Activated CD4-positive, alpha-beta T cell treated with anti-CD3 and anti-CD28 coated beads for 36 hours (primary cell): Measurements from ENCODE around the gene C22orf39. TPM values are rescaled to one million over a fixed set of nuclear protein-coding genes. Genes with fewer than 3 reads are reported as not detected.
A peak's percentile ranks its signal among the peaks of the same experiment; 100 is the strongest.

Experiments
- ATAC-seq: fragments of 200-7000 bp; cut with Tn5 transposase; one replicate; pipeline ENCODE4 v1.10.0; 2021; ENCODE audit warnings: mild to moderate bottlenecking, moderate library complexity
- CTCF ChIA-PET: fragments of 350-600 bp; sonication (Branson Sonifier 250); formaldehyde crosslinking; loops from one replicate; lab custom pipeline; 2021; ENCODE audit warnings: antibody characterized with exemption; lab: Charles Lee
- POLR2A ChIA-PET: fragments of 350-600 bp; sonication (Branson Sonifier 250); formaldehyde crosslinking; loops from one replicate; lab custom pipeline; 2021; ENCODE audit warnings: antibody characterized with exemption, inconsistent platforms; lab: Charles Lee
- DNase-seq: peaks from one replicate; pipeline ENCODE4 v3.0.0-alpha.2; 2020
- H3K27ac Mint-ChIP-seq: one replicate; pipeline ENCODE4 v1.8.0; 2021; ENCODE audit warnings: mixed read lengths
- H3K27me3 Mint-ChIP-seq: one replicate; pipeline ENCODE4 v1.8.0; 2021; ENCODE audit warnings: mixed read lengths
- H3K36me3 Mint-ChIP-seq: one replicate; pipeline ENCODE4 v1.8.0; 2021; ENCODE audit warnings: low read depth, mixed read lengths
- H3K4me1 Mint-ChIP-seq: one replicate; pipeline ENCODE4 v1.8.0; 2021; ENCODE audit warnings: mixed read lengths
- H3K4me3 Mint-ChIP-seq: one replicate; pipeline ENCODE4 v1.8.0; 2021; ENCODE audit warnings: mild to moderate bottlenecking, moderate library complexity, mixed read lengths
- H3K9me3 Mint-ChIP-seq: one replicate; pipeline ENCODE4 v1.8.0; 2021; ENCODE audit warnings: low read depth, mixed read lengths
- intact Hi-C, 2 experiments: fragments of 100-400 bp; cut with DNase I in 1 of 2; cut with micrococcal nuclease in 1 of 2; formaldehyde crosslinking; loops; one replicate each; pipeline versions ENCODE4 v1.14.2 to v1.15.1; 2022 to 2024; cut with DNase I, micrococcal nuclease
- total RNA-seq, 2 experiments: library from RNA; stranded (reverse); gene quantifications; one replicate each; pipeline ENCODE4 v1.2.3, GENCODE V29; 2021

Gene C22orf39
- total RNA-seq, 2 experiments from 2014 or later = 21.9 to 22.2 TPM

GRCh38 chr22:19429950-19430889 lies 17.3 kb downstream of the C22orf39 start:
- intact Hi-C loops = loop anchor here in 1 of 2 experiments (5.0 kb wide), 1 partner anchor 253 kb away; the partner anchor contains the start of gene SLC25A1
- ChIA-PET POLR2A (no interaction called here), CTCF (interaction anchor here (0.5 to 1.1 kb wide), 3 partner anchors 12 to 24 kb away, joined by 3 read pairs; no protein-coding TSS in a partner anchor)
- ATAC-seq = peak; percentile 6
- peak; percentile 71 for DNase-seq
- Mint-ChIP-seq H3K27me3 (no peaks in the 10 kb centered on the region), H3K36me3 (peaks cover 23% of the 10 kb centered on the region), H3K4me3 (peak overlapping the region; percentile 75), H3K9me3 (no peaks in the 10 kb centered on the region), H3K27ac (peak overlapping the region; percentile 86), H3K4me1 (peaks cover 56% of the 10 kb centered on the region)

- no peak overlapping the region for H3K27ac Mint-ChIP-seq
- no peak for ATAC-seq
- intact Hi-C loops = no loop called here
- H3K27me3 Mint-ChIP-seq = no peaks in the 10 kb centered on the region
- CTCF ChIA-PET = interaction anchor here (0.8 kb wide), 1 partner anchor 311 kb away, joined by 3 read pairs; no protein-coding TSS in a partner anchor
- POLR2A ChIA-PET = no interaction called here
- H3K4me3 Mint-ChIP-seq = no peak overlapping the region
- H3K4me1 Mint-ChIP-seq = peaks cover 74% of the 10 kb centered on the region
- no peaks in the 10 kb centered on the region for H3K9me3 Mint-ChIP-seq
- no peak for DNase-seq
- peaks cover 14% of the 10 kb centered on the region for H3K36me3 Mint-ChIP-seq
Measured at GRCh38 chr22:19424186-19424500, 23.4 kb downstream of the C22orf39 start.

- no peaks in the 10 kb centered on the region for H3K9me3 Mint-ChIP-seq
- peaks cover 73% of the 10 kb centered on the region for H3K4me1 Mint-ChIP-seq
- peak overlapping the region; percentile 71 for H3K27ac Mint-ChIP-seq
- intact Hi-C loops = no loop called here
- H3K36me3 Mint-ChIP-seq = peaks cover 10% of the 10 kb centered on the region
- DNase-seq = no peak
- ATAC-seq = no peak
- no peak overlapping the region for H3K4me3 Mint-ChIP-seq
- ChIA-PET POLR2A (no interaction called here), CTCF (interaction anchor here (0.9 to 1.5 kb wide), 4 partner anchors 11 to 207 kb away, joined by 3 to 6 read pairs (median 4); no protein-coding TSS in a partner anchor)
- no peaks in the 10 kb centered on the region for H3K27me3 Mint-ChIP-seq
Measured at GRCh38 chr22:19422440-19423301, 24.8 kb downstream of the C22orf39 start.

- intact Hi-C loops = no loop called here
- H3K27ac Mint-ChIP-seq = peak overlapping the region; percentile 84
- H3K9me3 Mint-ChIP-seq = no peaks in the 10 kb centered on the region
- H3K4me1 Mint-ChIP-seq = peaks cover 62% of the 10 kb centered on the region
- H3K4me3 Mint-ChIP-seq = peak overlapping the region; percentile 9
- H3K36me3 Mint-ChIP-seq = peaks cover 12% of the 10 kb centered on the region
- CTCF ChIA-PET = interaction anchor here (1.3 kb wide), 2 partner anchors 10 to 550 kb away, joined by 3 to 4 read pairs; no protein-coding TSS in a partner anchor
- ATAC-seq (peak; percentile 8), DNase-seq (no peak)
- POLR2A ChIA-PET = interaction anchor here (0.6 kb wide), 1 partner anchor 518 kb away, joined by 3 read pairs; no protein-coding TSS in a partner anchor
- H3K27me3 Mint-ChIP-seq = no peaks in the 10 kb centered on the region
Measured at GRCh38 chr22:19420321-19420720, 27.2 kb downstream of the C22orf39 start.

GRCh38 chr22:19419464-19420178 lies 27.9 kb downstream of the C22orf39 start:
- peaks cover 10% of the 10 kb centered on the region for H3K36me3 Mint-ChIP-seq
- H3K9me3 Mint-ChIP-seq = no peaks in the 10 kb centered on the region
- H3K4me1 Mint-ChIP-seq = peaks cover 56% of the 10 kb centered on the region
- peak overlapping the region; percentile 9 for H3K4me3 Mint-ChIP-seq
- CTCF ChIA-PET = interaction anchor here (0.7 to 1.3 kb wide), 4 partner anchors 10 to 550 kb away, joined by 3 to 4 read pairs (median 3); no protein-coding TSS in a partner anchor
- DNase-seq = peak; percentile 65
- H3K27ac Mint-ChIP-seq = peak overlapping the region; percentile 84
- intact Hi-C loops = no loop called here
- ATAC-seq = peak; percentile 98
- no peaks in the 10 kb centered on the region for H3K27me3 Mint-ChIP-seq
- POLR2A ChIA-PET = interaction anchor here (0.6 to 0.7 kb wide), 2 partner anchors 12 to 124 kb away, joined by 3 to 4 read pairs; partner anchors contain the start of gene HIRA

- intact Hi-C loops = no loop called here
- ChIA-PET CTCF (interaction anchor here (1.0 kb wide), 1 partner anchor 14 kb away, joined by 3 read pairs; no protein-coding TSS in a partner anchor), POLR2A (interaction anchor here (0.7 kb wide), 1 partner anchor 13 kb away, joined by 3 read pairs; the partner anchor contains the start of gene HIRA)
- Mint-ChIP-seq H3K36me3 (peaks cover 10% of the 10 kb centered on the region), H3K27ac (peak overlapping the region; percentile 84), H3K4me1 (peaks cover 52% of the 10 kb centered on the region), H3K4me3 (no peak overlapping the region), H3K9me3 (no peaks in the 10 kb centered on the region), H3K27me3 (no peaks in the 10 kb centered on the region)
- DNase-seq = no peak
- no peak for ATAC-seq
Measured at GRCh38 chr22:19419086-19419463, 28.4 kb downstream of the C22orf39 start.

GRCh38 chr22:19412923-19413322 lies 34.6 kb downstream of the C22orf39 start:
- Mint-ChIP-seq H3K27me3 (no peaks in the 10 kb centered on the region), H3K4me3 (no peak overlapping the region), H3K4me1 (peaks cover 10% of the 10 kb centered on the region), H3K36me3 (peaks cover 16% of the 10 kb centered on the region), H3K9me3 (no peaks in the 10 kb centered on the region), H3K27ac (peak overlapping the region; percentile 71)
- no peak for DNase-seq
- ATAC-seq = peak; percentile 53
- ChIA-PET POLR2A (no interaction called here), CTCF (interaction anchor here (1.1 kb wide), 1 partner anchor 9 kb away, joined by 4 read pairs; no protein-coding TSS in a partner anchor)
- intact Hi-C loops = no loop called here

GRCh38 chr22:19412478-19412877 lies 35.0 kb downstream of the C22orf39 start:
- peak; percentile 44 for ATAC-seq
- intact Hi-C loops = no loop called here
- H3K4me1 Mint-ChIP-seq = peaks cover 8% of the 10 kb centered on the region
- no peak overlapping the region for H3K4me3 Mint-ChIP-seq
- H3K36me3 Mint-ChIP-seq = peaks cover 16% of the 10 kb centered on the region
- ChIA-PET POLR2A (no interaction called here), CTCF (interaction anchor here (1.1 kb wide), 1 partner anchor 9 kb away, joined by 4 read pairs; no protein-coding TSS in a partner anchor)
- peak overlapping the region; percentile 71 for H3K27ac Mint-ChIP-seq
- H3K9me3 Mint-ChIP-seq = no peaks in the 10 kb centered on the region
- DNase-seq = no peak
- no peaks in the 10 kb centered on the region for H3K27me3 Mint-ChIP-seq

GRCh38 chr22:19411690-19412045 lies 35.8 kb downstream of the C22orf39 start:
- H3K4me3 Mint-ChIP-seq = no peak overlapping the region
- H3K36me3 Mint-ChIP-seq = peaks cover 18% of the 10 kb centered on the region
- H3K27me3 Mint-ChIP-seq = no peaks in the 10 kb centered on the region
- no peaks in the 10 kb centered on the region for H3K9me3 Mint-ChIP-seq
- H3K4me1 Mint-ChIP-seq = peaks cover 8% of the 10 kb centered on the region
- ChIA-PET POLR2A (no interaction called here), CTCF (no interaction called here)
- DNase-seq (no peak), ATAC-seq (no peak)
- no peak overlapping the region for H3K27ac Mint-ChIP-seq
- intact Hi-C loops = no loop called here

- ChIA-PET CTCF (no interaction called here), POLR2A (no interaction called here)
- no peaks in the 10 kb centered on the region for H3K9me3 Mint-ChIP-seq
- no peak overlapping the region for H3K4me3 Mint-ChIP-seq
- intact Hi-C loops = no loop called here
- peaks cover 18% of the 10 kb centered on the region for H3K36me3 Mint-ChIP-seq
- H3K4me1 Mint-ChIP-seq = peaks cover 8% of the 10 kb centered on the region
- H3K27ac Mint-ChIP-seq = no peak overlapping the region
- DNase-seq (no peak), ATAC-seq (no peak)
- no peaks in the 10 kb centered on the region for H3K27me3 Mint-ChIP-seq
Measured at GRCh38 chr22:19410941-19411689, 36.4 kb downstream of the C22orf39 start.
